ENCODE results near the gene ACKR4. TPM values are rescaled to one million over a fixed set of nuclear protein-coding genes. Genes with fewer than 3 reads are reported as not detected.

ACKR4 gene
- total and polyA plus RNA-seq, 9 of the 15 experiments (the other 6 are each of a cell fraction or from before 2014, with no cell fraction given), result 0.04 to 0.06 TPM; not detected in 7

GRCh38 chr3:132641837-132642538, 44.9 kb downstream of the ACKR4 start (continued):
- no peak for TF ChIP-seq MYBL2 (IDR thresholded peaks at IDR 0.05; ENCODE audit: low read depth)
- no peak for TF ChIP-seq MYBL2 (CRISPR knock-in tag; IDR thresholded peaks at IDR 0.05; ENCODE audit: borderline replicate concordance)
- no peak for TF ChIP-seq SMAD4 (CRISPR knock-in tag; conservative IDR thresholded peaks at IDR 0.05)
- TF ChIP-seq DEAF1 (CRISPR knock-in tag; IDR thresholded peaks at IDR 0.05), result peak; percentile 59
- TF ChIP-seq REST (IDR thresholded peaks at IDR 0.05; ENCODE audit: borderline replicate concordance), result peak; percentile 33; the same call in 1 of the 2 replicates
- no peak for TF ChIP-seq REST (CRISPR knock-in tag; IDR thresholded peaks at IDR 0.05; ENCODE audit: low read depth)
- TF ChIP-seq U2AF1 (optimal IDR thresholded peaks at IDR 0.05; ENCODE audit: low read depth, low read length), result no peak
- no peak for TF ChIP-seq NCOR1 (IDR thresholded peaks at IDR 0.05)
- TF ChIP-seq RAD21 (CRISPR knock-in tag; conservative IDR thresholded peaks at IDR 0.05 in 1 of 2, IDR thresholded peaks at IDR 0.05 in 1 of 2), result peak; percentile 73 to 79
- TF ChIP-seq ZNF174 (CRISPR knock-in tag; IDR thresholded peaks at IDR 0.05), result no peak

Measured in K562 (cell line).